ENCODE data around the gene VSTM1. TPM values are rescaled to one million over a fixed set of nuclear protein-coding genes. Genes with fewer than 3 reads are reported as not detected.
"Not testable (repeated sequence)": the region's sequence is repeated elsewhere in the genome, so short reads cannot be mapped to it uniquely, and the experiment has no call there.

Gene VSTM1
- total RNA-seq, 4 donors from 2014 or later, result not detected

DNA sequence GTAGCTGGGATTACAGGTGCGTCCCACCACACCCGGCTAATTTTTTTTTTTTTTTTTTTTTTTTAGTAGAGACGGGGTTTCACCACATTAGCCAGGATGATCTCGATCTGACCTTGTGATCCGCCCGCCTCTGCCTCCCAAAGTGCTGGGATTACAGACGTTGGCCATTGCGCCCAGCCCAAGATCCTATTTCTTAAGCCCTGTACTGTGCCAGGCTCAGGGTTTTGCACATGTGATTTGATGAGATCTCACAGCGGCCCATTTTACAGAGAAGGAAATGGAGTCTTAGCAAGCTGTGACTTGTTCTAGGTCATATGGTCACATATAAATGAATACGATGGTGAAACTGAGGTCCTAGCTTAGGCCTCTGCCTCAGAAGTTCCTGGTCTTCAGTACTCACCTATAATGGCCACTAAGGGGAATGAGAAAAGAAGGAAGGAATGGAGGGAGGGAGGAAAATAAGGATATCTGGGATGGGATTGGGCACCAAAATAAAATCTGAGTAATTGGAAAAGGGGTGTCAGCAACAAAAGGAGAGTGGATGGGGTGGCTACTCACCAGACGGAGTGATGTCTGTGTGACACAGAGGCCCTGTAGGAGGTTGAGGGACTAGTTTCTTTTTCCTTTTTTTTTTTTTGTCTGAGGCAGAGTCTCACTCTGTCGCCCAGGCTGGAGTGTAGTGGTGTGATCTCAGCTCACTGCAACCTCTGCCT lies 35.6 kb upstream of the VSTM1 start:
- no peak overlapping the region for H3K27ac ChIP-seq
- H3K4me1 ChIP-seq, result peaks cover 13 to 45% (median 23%) of the 10 kb centered on the region in 3 donors
- DNase-seq, result no peak
- no peaks in the 10 kb centered on the region for H3K36me3 ChIP-seq
- no peak overlapping the region for H3K4me3 ChIP-seq
- TF ChIP-seq POLR2A (IDR thresholded peaks at IDR 0.05), result no peak
- TF ChIP-seq, protein P1, sequence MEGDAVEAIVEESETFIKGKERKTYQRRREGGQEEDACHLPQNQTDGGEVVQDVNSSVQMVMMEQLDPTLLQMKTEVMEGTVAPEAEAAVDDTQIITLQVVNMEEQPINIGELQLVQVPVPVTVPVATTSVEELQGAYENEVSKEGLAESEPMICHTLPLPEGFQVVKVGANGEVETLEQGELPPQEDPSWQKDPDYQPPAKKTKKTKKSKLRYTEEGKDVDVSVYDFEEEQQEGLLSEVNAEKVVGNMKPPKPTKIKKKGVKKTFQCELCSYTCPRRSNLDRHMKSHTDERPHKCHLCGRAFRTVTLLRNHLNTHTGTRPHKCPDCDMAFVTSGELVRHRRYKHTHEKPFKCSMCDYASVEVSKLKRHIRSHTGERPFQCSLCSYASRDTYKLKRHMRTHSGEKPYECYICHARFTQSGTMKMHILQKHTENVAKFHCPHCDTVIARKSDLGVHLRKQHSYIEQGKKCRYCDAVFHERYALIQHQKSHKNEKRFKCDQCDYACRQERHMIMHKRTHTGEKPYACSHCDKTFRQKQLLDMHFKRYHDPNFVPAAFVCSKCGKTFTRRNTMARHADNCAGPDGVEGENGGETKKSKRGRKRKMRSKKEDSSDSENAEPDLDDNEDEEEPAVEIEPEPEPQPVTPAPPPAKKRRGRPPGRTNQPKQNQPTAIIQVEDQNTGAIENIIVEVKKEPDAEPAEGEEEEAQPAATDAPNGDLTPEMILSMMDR (IDR thresholded peaks at IDR 0.05), result no peak
- intact Hi-C loops (cut with DNase I), result no loop called here
- no peaks in the 10 kb centered on the region for H3K9me3 ChIP-seq
- peaks cover 0 to 14% (median 2%) of the 10 kb centered on the region in 4 donors for H3K27me3 ChIP-seq
- WGBS, 2 donors, result 78 to 80% methylated on average over 6 to 11 of the region's 12 CpGs

GRCh38 chr19:54096617-54097106 lies 33.0 kb upstream of the VSTM1 start:
- Histone ChIP-seq H3K4me1 (peaks cover 8 to 24% (median 9%) of the 10 kb centered on the region in 3 donors), H3K27me3 (peaks cover 0 to 14% (median 2%) of the 10 kb centered on the region in 4 donors), H3K36me3 (no peaks in the 10 kb centered on the region), H3K9me3 (no peaks in the 10 kb centered on the region), H3K4me3 (peak overlapping the region; percentile 15 to 66 (median 42)), H3K27ac (peak overlapping the region; percentile 30 to 78 (median 50))
- WGBS, 2 donors, result 5% methylated on average over 6 to 8 of the region's 14 CpGs
- intact Hi-C loops (cut with DNase I), result no loop called here
- no peak for TF ChIP-seq POLR2A (IDR thresholded peaks at IDR 0.05)
- TF ChIP-seq, protein P1 (IDR thresholded peaks at IDR 0.05), result peak in 3 of 6 experiments; percentile 6 to 25 (median 13)
- no peak for DNase-seq

DNA sequence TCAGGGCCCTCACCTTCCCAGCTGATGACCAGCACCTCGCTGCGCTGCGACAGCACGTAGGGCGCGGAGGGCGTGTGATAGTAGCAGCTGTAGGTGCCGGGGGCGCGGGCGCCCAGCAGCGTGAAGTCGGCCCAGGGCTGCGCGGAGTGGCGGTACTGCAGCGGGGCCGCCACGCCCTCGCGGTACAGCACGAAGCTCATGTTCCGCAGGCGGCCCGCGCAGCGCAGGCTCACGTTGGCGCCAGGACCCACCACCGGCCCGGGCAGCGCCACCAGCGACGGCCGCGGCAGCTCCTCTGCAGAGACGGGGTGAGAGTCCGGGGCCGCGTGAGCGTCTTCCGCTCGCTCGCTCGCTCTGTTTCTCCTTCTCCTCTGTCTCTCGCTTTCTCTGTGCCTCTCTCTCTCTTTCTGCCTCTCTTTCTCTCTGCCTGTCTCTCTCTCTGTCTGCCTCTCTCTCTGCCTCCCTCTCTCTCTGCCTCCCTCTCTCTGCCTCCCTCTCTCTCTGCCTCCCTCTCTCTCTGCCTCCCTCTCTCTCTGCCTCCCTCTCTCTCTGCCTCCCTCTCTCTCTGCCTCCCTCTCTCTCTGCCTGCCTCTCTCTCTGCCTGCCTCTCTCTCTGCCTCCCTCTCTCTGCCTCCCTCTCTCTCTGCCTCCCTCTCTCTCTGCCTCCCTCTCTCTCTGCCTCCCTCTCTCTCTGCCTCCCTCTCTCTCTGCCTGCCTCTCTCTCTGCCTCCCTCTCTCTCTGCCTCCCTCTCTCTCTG lies 32.3 kb upstream of the VSTM1 start:
- WGBS, 2 donors, result 1 to 2% methylated on average over 14 to 19 of the region's 46 CpGs
- peaks cover 8 to 24% (median 9%) of the 10 kb centered on the region in 3 donors for H3K4me1 ChIP-seq
- DNase-seq; H3K36me3 ChIP-seq; intact Hi-C loops (cut with DNase I); H3K9me3 ChIP-seq: not testable (repeated sequence)
- H3K27ac ChIP-seq, result peak overlapping the region in 3 of 4 donors; percentile 38 to 78 (median 49)
- peaks cover 0 to 14% (median 2%) of the 10 kb centered on the region in 4 donors for H3K27me3 ChIP-seq
- H3K4me3 ChIP-seq, result peak overlapping the region; percentile 17 to 66 (median 42)

- no peak for DNase-seq
- TF ChIP-seq, protein P1 (IDR thresholded peaks at IDR 0.05), result no peak
- no peak for TF ChIP-seq POLR2A (IDR thresholded peaks at IDR 0.05)
- Histone ChIP-seq H3K4me3 (peak overlapping the region; percentile 17 to 66 (median 42)), H3K27ac (peak overlapping the region in 1 of 4 donors; percentile 78), H3K4me1 (peaks cover 8 to 24% (median 9%) of the 10 kb centered on the region in 3 donors), H3K9me3 (no peaks in the 10 kb centered on the region), H3K27me3 (peaks cover 0 to 14% (median 2%) of the 10 kb centered on the region in 4 donors), H3K36me3 (no peaks in the 10 kb centered on the region)
- intact Hi-C loops (cut with DNase I), result no loop called here
- WGBS, 2 donors, result 11 to 79% methylated on average over 1 to 17 of the region's 22 CpGs
Observed at GRCh38 chr19:54095136-54095858, 31.6 kb upstream of the VSTM1 start.

GRCh38 chr19:54094426-54095000 lies 30.8 kb upstream of the VSTM1 start:
- H3K4me3 ChIP-seq, result no peak overlapping the region
- intact Hi-C loops (cut with DNase I), result no loop called here

More at GRCh38 chr19:54094426-54095000, 30.8 kb upstream of the VSTM1 start:
- no peaks in the 10 kb centered on the region for H3K9me3 ChIP-seq
- TF ChIP-seq, protein P1 (IDR thresholded peaks at IDR 0.05), result no peak
- TF ChIP-seq POLR2A (IDR thresholded peaks at IDR 0.05), result no peak
- H3K27me3 ChIP-seq, result peaks cover 0 to 19% (median 2%) of the 10 kb centered on the region in 4 donors
- DNase-seq, result no peak
- H3K4me1 ChIP-seq, result peaks cover 8 to 24% (median 9%) of the 10 kb centered on the region in 3 donors
- H3K27ac ChIP-seq, result no peak overlapping the region
- 78 to 87% methylated on average over 14 to 16 of the region's 17 CpGs for WGBS, 2 donors
- no peaks in the 10 kb centered on the region for H3K36me3 ChIP-seq

Measured in esophagus squamous epithelium (tissue), 5 donors.